Amniotic epithelial cell (primary cell): ENCODE results near the gene MBD3L2.

ENCODE experiments used
- DNase-seq: peaks from one replicate; pipeline ENCODE4 v3.0.0-alpha.2; 2010; ENCODE audit warnings: low read depth

Gene MBD3L2

DNA sequence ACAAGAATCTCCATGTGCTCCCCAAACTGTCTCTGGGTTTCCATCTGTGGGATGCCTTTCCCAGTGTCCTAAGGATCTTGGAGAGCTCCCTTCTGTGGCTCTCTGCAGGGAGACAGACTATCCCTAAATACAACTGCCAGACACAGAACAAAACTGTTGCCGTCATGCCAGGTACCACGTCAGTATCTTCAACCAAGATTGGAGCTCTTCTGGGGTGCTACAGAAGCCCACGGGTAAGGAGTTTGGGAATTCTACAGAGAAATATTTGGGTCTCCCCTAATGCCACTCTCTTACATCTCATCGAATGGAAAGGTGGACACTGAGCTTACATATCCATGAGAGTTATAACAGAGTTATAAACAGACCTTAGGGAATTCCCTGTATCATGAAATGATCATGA is 14.2 kb downstream of the MBD3L2 start:
- DNase-seq: no peak

- no peak for DNase-seq
These were observed 14.8 kb downstream of the MBD3L2 start for GRCh38 chr19:7063764-7064418.

DNA sequence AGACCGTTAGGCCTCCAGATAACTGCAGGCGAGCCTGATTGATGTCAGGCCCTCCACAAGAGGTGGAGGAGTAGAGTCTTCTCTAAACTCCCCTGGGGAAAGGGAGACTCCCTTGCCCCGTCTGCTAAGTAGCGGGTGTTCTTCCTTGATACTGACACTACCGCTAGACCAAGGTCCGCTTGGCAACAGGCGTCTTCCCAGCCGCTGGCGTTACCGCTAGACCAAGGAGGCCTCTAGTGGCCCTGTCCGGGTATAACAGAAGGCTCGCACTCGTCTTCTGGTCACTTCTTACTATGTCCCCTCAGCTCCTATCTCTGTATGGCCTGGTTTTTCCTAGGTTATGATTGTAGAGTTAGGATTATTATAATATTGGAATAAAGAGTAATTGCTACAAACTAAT is 18.0 kb downstream of the MBD3L2 start:
- DNase-seq: peak; percentile 17

- no peak for DNase-seq
These were observed 18.6 kb downstream of the MBD3L2 start for GRCh38 chr19:7067716-7068115.

- no peak for DNase-seq
These were observed 19.5 kb downstream of the MBD3L2 start for GRCh38 chr19:7068599-7068998.

GRCh38 chr19:7069042-7069903 is 20.2 kb downstream of the MBD3L2 start, which contains the start of gene ZNF557:
Gene ZNF557 (plus strand): TSS chr19:7069703. CDS start chr19:7075075, 5,372 bp downstream.
- DNase-seq: peak; percentile 96

- DNase-seq: no peak
These were observed 20.7 kb downstream of the MBD3L2 start for GRCh38 chr19:7069904-7070226.

- no peak for DNase-seq
These were observed 23.4 kb downstream of the MBD3L2 start for GRCh38 chr19:7072541-7072940.

DNA sequence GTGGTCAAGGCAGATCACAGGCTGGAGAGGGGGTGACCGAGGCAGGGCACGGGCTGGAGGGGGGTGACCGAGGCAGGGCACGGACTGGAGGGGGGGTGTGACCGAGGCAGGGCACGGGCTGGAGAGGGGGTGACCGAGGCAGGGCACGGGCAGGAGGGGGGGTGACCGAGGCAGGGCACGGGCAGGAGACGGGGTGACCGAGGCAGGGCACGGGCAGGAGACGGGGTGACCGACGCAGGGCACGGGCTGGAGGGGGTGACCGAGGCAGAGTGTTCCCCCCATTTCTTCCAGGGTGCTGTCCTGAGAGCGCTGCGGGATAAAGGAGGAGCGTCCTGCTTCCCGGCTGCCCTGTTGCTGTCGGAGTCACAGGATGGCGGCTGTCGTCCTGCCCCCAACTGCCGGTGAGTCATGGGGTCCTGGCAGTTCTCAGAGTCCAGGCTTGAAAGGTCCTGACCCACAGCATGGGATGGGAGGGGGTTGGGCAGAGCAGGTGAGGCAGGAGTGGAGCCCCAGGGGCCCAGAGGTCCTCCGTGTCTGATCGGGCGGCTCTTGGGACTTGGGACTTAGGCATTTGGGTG is 25.7 kb downstream of the MBD3L2 start:
- no peak for DNase-seq

GRCh38 chr19:7076151-7076550 is 27.0 kb downstream of the MBD3L2 start:
- no peak for DNase-seq

- DNase-seq: peak; percentile 21
These were observed 28.9 kb downstream of the MBD3L2 start for GRCh38 chr19:7078008-7078407.

- peak; percentile 71 for DNase-seq
These were observed 34.2 kb downstream of the MBD3L2 start for GRCh38 chr19:7083076-7083956.

DNA sequence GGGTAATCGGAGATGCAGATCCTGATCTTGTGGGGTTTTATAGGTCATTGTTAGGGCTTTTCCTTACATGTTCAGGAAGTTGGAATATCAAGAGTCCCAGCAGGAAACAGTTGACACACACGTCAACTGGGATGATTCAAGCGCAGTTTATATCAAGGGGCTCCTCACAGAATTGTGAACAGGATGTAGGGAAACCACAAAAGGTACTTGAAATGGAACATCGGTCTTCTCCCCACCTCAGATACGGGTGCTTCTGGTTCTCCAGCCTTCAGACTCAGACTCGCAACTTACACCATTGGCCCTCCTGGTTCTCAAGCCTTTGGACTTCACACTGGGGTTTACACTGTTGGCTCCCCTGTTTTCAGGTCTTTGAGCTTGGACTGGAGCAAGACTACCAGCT is 39.9 kb downstream of the MBD3L2 start:
- DNase-seq: no peak

DNA sequence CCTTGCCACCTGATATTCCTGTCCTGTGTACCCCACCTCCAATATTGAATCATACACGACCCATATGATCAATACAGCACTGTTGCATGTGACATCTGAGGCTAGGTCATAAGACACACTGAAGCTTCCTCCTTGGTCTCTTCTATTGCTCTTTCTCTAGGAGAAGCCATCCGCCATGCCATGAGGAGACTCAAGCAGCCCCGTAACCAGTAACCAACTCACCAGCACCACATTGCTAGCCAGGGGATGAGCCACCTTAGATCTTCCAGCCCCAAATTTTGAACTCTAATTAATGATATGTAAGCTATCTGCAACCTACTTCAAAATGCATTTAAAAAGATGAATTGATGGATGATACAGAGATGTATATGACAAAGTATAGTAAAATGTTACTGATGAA is 49.0 kb downstream of the MBD3L2 start:
- DNase-seq: no peak

- DNase-seq: peak; percentile 86
These were observed 49.8 kb downstream of the MBD3L2 start for GRCh38 chr19:7098701-7099596.

DNA sequence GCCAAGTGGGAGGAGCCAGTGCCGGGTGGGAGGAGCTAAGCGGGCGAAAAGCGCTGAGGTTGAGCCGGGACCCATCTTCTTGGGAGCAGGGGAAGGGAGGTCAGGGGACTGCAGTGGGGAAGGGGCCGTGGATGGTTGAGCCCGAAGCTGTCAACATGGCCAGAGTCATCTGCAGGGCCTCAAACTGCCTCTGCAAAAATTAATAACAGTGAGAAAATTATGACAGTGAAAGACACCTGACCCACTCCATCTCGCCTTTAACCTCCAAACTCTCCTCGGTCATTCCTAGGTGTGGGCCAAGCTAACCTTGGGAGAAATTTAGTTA is 50.4 kb downstream of the MBD3L2 start:
- DNase-seq: no peak
